T47D (cell line): Measurements from ENCODE around the gene PHF2.
"Not testable (repeated sequence)": the region's sequence is repeated elsewhere in the genome, so short reads cannot be mapped to it uniquely, and the experiment has no call there.

ENCODE experiments used
- DNase-seq, 2 experiments: peaks; one replicate each; pipeline versions ENCODE4 v3.0.0 to v3.0.0-alpha.2; 2011 to 2012; ENCODE audit warnings: low read depth in 1 of 2, low spot score in 1 of 2
- JUND ChIP-seq: IDR thresholded peaks from 2 replicates; pipeline ENCODE4 v1.6.1; 2012; ENCODE audit warnings: low read depth
- in situ Hi-C: cut with HindIII; loops from 2 replicates; pipeline ENCODE4 v1.10.0; 2016; ENCODE audit warnings: low sequenced_read_pairs, low pct_unique_long_range_greater_than_20kb

PHF2 gene

GRCh38 chr9:93660352-93661046, 84.1 kb downstream of the PHF2 start:
- DNase-seq = no peak
- in situ Hi-C loops = no loop called here
- no peak for TF ChIP-seq JUND

GRCh38 chr9:93661591-93661990, 85.2 kb downstream of the PHF2 start:
- in situ Hi-C loops = no loop called here
- no peak for DNase-seq
- no peak for TF ChIP-seq JUND

- DNase-seq = no peak
- TF ChIP-seq JUND = no peak
- in situ Hi-C loops = no loop called here
These were observed 85.7 kb downstream of the PHF2 start for GRCh38 chr9:93662016-93662638.

GRCh38 chr9:93662952-93663572, 86.7 kb downstream of the PHF2 start:
- no peak for TF ChIP-seq JUND
- no peak for DNase-seq
- in situ Hi-C loops = no loop called here

- no peak for DNase-seq
- in situ Hi-C loops = no loop called here
- no peak for TF ChIP-seq JUND
These were observed 87.6 kb downstream of the PHF2 start for GRCh38 chr9:93663877-93664548.

- TF ChIP-seq JUND = no peak
- in situ Hi-C loops = no loop called here
- DNase-seq = no peak
These were observed 88.3 kb downstream of the PHF2 start for GRCh38 chr9:93664549-93665120.

GRCh38 chr9:93665128-93665636, 88.8 kb downstream of the PHF2 start:
- no peak for DNase-seq
- in situ Hi-C loops = no loop called here
- no peak for TF ChIP-seq JUND

- no peak for DNase-seq
- in situ Hi-C loops = no loop called here
These were observed 89.5 kb downstream of the PHF2 start for GRCh38 chr9:93665637-93666438.

GRCh38 chr9:93666439-93666784, 90.0 kb downstream of the PHF2 start:
- DNase-seq, in situ Hi-C loops: not testable (repeated sequence)

More at GRCh38 chr9:93665637-93666438, 89.5 kb downstream of the PHF2 start:
- no peak for TF ChIP-seq JUND

- no peak for DNase-seq
- in situ Hi-C loops = no loop called here
- TF ChIP-seq JUND = no peak
These were observed 90.6 kb downstream of the PHF2 start for GRCh38 chr9:93667006-93667405.

GRCh38 chr9:93667627-93668026, 91.2 kb downstream of the PHF2 start:
- TF ChIP-seq JUND = no peak
- in situ Hi-C loops = no loop called here
- DNase-seq = no peak
